M059J (cell line): ENCODE data around the gene CHURC1. TPM values are rescaled to one million over a fixed set of nuclear protein-coding genes. Genes with fewer than 3 reads are reported as not detected.
"Not testable (repeated sequence)": the region's sequence is repeated elsewhere in the genome, so short reads cannot be mapped to it uniquely, and the experiment has no call there.

Source experiments
- DNase-seq: peaks from one replicate; pipeline ENCODE4 v3.0.0-alpha.2; 2012; ENCODE audit warnings: low read depth
- total RNA-seq: library from RNA; depleted of rRNA; stranded (reverse); fragments of >200 nt; shearing (Covaris generic); gene quantifications from 2 replicates; pipeline ENCODE4 v1.2.3, GENCODE V29; 2014

The CHURC1 gene
- total RNA-seq, 1 experiment from 2014 or later = 84.4 TPM

DNA sequence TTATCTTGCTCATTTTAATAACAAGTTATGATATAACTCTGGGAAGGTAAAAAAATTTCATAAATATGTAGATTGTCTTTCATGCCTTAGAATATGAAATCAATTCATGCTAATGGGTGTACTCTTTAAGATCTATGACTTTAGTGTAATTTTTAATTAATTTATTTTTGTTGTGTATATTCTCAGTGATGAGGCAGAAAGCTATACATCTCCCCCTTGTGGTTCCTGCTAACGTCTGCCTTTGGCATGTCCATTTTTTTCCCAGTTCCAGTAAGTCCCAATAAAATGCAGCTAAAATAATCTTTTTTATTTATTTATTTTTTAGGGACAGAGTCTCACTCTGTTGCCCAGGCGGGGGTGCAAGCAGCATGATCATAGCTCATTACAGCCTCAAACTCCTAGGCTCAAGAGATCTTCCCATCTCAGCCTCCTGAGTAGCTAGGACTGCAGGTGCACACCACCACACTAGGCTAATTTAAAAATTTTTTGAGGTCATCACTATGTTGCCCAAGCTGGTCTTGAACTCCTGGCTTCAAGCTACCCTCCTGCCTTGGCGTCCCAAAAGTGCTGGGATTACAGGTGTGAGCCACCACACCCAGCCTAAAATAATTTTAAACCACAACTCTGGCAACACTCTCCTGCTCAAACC lies 3.3 kb upstream of the CHURC1 start:
- DNase-seq = peak; percentile 32

DNA sequence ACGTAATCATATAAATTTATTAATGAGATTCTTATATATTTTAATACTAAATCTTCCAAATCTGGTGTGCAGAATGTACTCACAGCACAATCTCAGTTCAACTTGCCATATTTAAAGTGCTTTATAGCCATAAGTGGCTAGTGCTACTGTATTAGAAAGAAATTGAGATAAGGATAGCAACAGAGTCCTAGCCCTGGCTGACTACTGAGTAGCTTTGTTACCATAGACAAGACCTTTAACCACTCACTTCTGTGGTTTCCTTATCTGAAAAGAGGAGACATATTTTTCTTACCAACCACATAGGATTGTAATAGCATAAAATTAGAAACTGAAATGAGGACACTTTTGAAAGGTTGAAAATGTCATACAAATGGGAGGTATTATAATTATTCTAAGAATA lies 2.0 kb upstream of the CHURC1 start:
- peak; percentile 12 for DNase-seq

- DNase-seq = not testable (repeated sequence)
Measured at GRCh38 chr14:64913477-64913876, 778 bp upstream of the CHURC1 start.

- no peak for DNase-seq
Measured at GRCh38 chr14:64915029-64915424, 772 bp downstream of the CHURC1 start.

DNA sequence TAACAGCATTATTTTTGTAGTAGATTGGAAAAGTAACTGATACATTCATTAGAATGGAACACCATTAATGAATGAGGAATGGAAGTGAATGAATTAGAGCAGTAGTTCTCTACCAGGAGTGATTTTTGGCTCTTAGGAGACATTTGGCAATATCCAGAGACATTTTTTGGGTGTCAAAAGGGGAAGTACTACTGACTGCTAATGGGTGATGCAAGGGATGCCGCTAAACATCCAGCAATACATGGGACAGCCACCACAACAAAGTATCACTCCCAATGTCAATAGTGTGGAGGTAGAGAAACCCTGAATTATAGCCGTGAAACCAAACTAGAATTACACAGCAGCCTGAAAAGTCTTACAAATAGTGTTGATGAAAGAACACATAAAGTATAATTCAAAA lies 1.5 kb downstream of the CHURC1 start:
- no peak for DNase-seq

- no peak for DNase-seq
Measured at GRCh38 chr14:64918216-64918615, 4.0 kb downstream of the CHURC1 start.

DNA sequence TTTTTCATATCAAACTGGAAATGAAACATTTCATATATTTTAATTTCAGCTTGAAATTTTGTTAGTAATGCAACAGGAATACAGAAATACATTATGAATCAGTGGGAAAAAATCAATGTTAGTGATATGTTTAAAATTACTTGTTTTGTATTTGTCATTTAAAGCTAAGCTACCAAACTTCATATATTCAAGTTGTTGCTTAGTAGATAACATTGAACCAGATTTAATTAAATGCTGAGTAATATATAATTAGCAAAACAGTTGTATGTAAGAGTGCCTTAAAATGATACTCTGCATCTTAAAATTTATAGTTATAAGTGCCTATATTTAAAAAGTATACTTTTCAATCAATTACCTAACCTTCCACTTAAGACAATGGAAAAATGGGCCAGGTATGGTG lies 5.0 kb downstream of the CHURC1 start:
- no peak for DNase-seq

- DNase-seq = no peak
Measured at GRCh38 chr14:64919618-64920017, 5.4 kb downstream of the CHURC1 start.

GRCh38 chr14:64920465-64920864 lies 6.2 kb downstream of the CHURC1 start:
- DNase-seq = no peak

- DNase-seq = no peak
Measured at GRCh38 chr14:64923015-64923414, 8.8 kb downstream of the CHURC1 start.

DNA sequence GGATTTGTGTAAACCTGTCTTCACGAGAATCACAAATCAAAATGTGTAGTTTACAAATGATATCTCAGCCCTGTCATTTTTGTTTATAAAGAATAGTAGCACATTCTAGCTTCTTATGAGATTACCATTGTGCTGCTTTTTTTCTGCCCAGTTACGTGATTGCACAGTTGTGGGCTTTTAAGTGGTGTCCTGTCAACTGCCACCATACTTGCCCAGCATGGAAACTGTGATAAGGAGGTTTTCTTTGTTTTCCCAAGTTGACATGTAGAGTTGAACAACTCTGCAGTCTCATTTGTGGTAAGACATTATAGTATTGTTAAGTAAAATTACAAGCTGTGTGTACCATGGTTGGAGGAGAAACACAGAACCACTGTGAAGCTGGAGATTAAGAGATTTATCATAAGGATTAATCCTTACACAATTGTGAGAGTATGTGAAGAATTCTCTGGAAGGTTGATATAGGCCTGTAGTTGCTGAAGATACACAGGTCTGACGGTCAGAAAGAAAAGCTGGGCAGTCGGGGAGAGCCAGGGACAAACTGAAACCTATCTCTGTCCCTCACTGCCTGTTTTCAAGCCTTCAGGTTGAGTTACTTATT lies 12.2 kb downstream of the CHURC1 start:
- DNase-seq = no peak

- no peak for DNase-seq
Measured at GRCh38 chr14:64927031-64927430, 12.8 kb downstream of the CHURC1 start.

DNA sequence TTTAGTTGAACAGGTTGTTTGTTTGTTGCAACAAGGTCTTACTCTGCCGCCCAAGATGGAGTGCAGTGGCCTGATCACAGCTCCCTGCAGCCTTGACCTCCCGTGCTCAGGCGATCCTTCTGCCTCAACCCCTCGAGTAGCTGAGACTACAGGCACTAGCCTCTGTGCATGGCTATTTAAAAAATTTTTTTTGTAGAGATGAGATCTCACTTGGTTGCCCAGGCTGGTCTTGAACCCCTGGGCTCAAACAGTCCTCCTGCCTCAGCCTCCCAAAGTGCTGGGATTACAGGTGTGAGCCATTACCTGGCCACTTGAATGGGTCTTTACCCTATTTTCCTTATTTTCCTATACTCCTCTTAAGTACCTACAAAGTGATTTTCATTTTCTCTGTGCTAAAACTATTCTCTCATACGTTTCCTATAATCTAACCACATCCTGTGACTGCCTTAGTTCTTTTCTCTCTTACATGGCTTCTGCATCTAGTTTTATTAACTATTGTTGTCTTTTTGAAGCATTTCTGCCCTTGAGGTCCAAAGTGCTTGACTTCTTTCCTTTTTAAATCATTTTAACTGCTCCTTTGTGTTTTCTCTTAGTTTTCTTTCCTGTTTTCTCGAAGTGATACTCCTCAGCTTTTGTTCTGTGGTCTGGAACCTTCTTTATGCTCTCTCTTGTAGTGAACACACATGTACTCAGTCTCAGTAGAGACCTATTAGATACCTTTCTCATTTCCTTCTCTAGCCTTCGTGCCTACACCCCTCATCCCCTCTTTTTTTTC lies 14.2 kb downstream of the CHURC1 start:
- no peak for DNase-seq

DNA sequence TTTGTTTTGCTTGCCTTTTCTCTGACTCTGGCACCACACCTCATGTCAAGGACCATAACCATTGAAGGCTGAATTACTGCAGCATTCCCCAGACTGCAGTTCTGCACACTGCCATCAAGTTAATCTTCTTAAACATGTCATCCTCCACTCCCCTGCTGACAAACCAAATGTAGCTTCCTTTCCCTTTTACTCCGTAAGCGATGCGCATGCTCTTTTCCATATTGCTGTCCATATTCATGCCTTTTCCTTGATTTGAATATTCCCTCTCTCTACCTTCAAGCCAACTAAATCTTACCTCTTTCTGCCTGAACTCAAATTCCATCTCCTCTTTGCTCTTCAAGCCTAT lies 14.7 kb downstream of the CHURC1 start:
- no peak for DNase-seq

- no peak for DNase-seq
Measured at GRCh38 chr14:64930085-64930843, 16.0 kb downstream of the CHURC1 start.

DNA sequence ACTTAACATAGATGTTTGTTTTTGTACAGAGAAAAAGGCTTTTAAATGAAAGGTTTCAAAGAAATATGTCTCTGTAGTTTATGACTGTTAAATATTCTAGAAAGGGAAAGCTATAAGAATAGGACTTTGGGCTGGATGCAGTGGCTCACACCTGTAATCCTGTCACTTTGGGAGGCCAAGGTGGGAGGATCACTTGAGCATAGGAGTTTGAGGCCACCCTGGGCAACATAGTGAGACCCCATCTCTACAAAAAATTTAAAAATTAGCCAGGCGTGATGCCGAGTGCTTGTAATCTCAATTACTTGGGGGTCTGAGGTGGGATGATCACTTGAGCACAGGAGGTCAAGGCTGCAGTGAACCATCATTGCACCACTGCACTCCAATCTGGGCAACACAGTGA lies 16.9 kb downstream of the CHURC1 start:
- DNase-seq = no peak

DNA sequence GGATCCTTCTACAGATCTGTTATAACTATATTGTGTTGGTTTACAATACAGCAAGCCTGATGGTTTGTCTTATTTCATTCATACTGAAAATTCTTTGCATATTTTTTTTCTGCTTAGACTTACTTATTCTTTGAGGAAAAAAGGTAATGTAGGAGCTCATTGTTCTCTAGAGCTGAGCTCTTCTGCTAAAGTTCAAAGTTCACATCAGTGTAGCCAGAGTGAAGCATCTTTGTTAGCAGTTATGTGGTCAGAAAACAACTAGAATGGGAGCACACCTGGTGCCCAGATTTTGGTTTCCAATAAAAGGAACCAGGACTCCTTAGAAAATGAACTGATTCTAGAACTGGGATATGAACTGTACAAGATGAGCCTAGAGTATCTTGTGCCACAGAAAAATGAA lies 18.0 kb downstream of the CHURC1 start:
- DNase-seq = no peak

GRCh38 chr14:64934338-64934929 lies 20.2 kb downstream of the CHURC1 start:
- DNase-seq = no peak

DNA sequence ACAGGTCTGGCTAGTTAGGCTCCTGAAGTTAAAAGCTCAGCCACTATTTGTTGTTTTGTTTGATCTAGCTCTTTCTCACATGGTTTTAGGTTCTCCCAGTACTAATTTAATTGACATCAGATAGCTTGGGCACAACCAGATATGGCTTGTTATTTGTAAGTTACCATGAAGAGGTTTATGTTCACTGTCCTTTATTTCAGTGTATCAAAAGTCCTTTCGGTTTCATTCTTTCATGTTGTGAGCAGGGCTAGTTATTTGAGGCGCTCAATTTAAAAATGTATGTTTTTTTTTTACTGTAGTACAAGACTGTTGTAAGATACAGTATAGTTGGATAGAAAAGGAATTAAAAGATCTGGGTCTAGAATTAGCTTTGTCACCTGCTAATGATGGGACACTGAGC lies 21.3 kb downstream of the CHURC1 start:
- DNase-seq = no peak

DNA sequence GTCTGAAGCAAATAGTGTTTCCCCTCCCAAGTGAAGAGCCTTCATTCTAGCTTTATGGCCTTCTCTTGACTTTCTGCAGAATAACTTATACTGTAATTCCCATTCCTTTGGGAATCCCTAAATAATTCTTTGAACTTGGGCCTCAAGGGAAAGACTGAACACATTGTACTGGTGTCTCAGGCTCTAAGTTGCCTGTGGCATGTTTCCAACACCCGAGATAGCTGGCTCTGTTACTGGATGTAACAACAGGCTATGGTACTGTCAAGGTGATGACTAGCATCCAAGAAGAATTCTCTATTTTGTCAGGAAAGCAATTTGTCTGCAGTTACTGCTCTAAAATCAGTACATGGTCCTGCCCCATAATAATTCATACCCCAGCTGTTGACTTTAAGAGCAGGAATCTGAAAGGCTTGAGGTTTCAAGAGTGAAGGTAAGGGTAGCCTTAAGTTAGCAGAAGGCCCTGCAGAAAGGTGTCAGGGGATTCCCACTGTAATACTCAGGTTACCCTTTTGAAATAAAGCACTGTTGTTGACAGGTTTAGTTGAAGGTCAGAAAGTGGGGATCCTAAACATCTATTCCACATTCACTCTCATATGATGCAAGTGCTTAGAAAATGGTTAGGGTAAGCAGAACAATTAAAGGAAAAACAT lies 23.0 kb downstream of the CHURC1 start:
- DNase-seq = no peak

- peak; percentile 10 for DNase-seq
Measured at GRCh38 chr14:64937821-64938193, 23.6 kb downstream of the CHURC1 start.
